Activated CD8-positive, alpha-beta memory T cell treated with anti-CD3 and anti-CD28 coated beads for 24 hours (primary cell): Measurements from ENCODE around the gene ARL2BP.
"Not testable (repeated sequence)": the region's sequence is repeated elsewhere in the genome, so short reads cannot be mapped to it uniquely, and the experiment has no call there.

Experiments
- DNase-seq: peaks from one replicate; pipeline ENCODE4 v3.0.0-alpha.2; 2020

ARL2BP gene

DNA sequence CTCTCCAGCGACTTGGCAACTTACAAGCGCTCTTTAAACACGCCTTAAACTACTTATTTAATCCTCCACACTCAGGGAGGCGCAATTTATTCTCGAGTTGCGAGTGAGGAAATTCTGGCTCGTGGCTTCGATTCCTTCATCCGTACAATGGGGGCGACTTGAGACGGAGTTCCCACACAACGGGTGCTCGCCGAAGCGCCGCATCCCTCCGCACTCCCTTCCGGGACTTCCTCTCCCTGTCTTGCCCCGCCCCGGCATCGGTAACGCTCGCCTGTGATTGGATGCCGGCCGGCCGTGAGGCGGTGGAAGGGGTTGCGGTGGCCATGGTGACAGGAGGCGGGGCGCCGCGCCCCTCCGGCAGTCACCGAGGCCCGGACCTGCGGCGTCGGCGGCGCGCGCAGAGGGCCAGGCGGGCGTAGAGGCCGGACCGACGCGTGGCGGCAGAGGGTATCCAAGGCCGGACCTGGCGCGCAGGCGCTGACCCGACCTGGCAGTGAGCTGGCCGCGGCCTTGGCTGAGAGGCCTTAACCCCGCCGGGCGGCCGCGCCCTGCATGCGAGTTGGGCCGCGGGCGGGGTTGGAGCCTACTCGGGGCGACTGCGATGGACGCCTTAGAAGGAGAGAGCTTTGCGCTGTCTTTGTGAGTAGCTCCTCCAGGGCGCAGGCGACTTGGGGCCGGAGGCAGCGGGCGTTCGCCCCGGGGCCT, at the start of gene ARL2BP:
Gene ARL2BP, plus strand, starts transcription at position 493 of the 705 bp plus-strand sequence. Its CDS starts 109 bp downstream, at position 602.
- peak; percentile 98 for DNase-seq

DNA sequence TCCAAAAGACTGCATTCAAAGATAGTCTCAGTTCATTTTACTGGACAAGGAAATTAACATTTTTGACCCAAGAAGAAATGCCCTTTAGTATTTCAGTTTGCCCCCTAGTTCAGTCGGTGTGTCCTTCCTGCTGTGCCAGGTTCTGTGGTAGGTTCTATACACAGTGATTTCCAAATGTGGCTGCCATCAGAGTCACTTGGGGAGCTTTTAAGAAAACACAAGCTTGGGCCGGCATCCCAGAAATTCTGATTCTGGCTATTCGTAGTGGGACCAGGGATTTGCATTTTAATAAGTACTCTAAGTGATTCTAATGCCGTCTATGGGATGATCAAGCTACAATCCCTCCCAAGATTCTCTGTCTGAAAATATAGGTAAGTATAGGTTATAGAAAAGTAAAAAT, 48.8 kb upstream of the ARL2BP start:
- DNase-seq = no peak

DNA sequence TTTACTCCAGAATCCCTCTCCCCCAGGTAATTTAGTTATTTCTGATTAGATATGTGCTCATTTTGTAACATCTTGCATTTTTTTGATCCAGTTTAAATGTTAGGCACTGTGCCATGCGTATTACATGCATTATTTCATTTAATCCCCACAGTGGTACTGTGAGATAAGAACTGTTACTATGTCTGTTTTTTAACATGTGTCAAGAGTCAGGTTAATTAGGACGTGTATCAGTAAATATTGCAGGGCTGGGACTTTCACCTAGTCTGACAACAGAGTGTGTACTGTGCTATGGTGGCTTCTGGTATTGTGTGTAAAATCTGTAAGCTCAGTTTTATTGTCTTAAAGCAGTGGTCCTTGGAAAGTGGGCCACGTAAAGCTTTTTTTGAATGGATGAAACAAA, 48.3 kb upstream of the ARL2BP start:
- no peak for DNase-seq

DNA sequence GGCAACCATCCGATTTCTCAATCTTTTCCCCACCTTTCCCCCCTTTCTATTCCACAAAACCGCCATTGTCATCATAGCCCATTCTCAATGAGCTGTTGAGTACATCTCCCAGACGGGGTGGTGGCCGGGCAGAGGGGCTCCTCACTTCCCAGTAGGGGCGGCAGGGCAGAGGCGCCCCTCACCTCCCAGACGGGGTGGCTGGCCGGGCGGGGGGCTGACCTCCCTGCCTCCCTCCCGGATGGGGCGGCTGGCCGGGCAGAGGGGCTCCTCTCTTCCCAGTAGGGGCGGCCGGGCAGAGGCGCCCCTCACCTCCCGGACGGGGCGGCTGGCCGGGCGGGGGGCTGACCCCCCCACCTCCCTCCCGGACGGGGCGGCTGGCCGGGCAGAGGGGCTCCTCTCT, 44.7 kb upstream of the ARL2BP start:
- not testable (repeated sequence) for DNase-seq

DNA sequence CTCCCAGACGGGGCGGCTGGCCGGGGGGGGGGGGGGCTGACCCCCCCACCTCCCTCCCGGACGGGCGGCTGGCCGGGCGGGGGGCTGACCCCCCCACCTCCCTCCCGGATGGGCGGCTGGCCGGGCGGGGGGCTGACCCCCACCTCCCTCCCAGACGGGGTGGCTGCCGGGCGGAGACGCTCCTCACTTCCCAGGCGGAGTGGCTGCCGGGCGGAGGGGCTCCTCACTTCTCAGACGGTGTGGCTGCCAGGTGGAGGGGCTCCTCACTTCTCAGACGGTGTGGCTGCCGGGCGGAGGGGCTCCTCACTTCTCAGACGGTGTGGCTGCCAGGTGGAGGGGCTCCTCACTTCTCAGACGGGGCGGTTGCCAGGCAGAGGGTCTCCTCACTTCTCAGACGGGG, 44.1 kb upstream of the ARL2BP start:
- DNase-seq = not testable (repeated sequence)

DNA sequence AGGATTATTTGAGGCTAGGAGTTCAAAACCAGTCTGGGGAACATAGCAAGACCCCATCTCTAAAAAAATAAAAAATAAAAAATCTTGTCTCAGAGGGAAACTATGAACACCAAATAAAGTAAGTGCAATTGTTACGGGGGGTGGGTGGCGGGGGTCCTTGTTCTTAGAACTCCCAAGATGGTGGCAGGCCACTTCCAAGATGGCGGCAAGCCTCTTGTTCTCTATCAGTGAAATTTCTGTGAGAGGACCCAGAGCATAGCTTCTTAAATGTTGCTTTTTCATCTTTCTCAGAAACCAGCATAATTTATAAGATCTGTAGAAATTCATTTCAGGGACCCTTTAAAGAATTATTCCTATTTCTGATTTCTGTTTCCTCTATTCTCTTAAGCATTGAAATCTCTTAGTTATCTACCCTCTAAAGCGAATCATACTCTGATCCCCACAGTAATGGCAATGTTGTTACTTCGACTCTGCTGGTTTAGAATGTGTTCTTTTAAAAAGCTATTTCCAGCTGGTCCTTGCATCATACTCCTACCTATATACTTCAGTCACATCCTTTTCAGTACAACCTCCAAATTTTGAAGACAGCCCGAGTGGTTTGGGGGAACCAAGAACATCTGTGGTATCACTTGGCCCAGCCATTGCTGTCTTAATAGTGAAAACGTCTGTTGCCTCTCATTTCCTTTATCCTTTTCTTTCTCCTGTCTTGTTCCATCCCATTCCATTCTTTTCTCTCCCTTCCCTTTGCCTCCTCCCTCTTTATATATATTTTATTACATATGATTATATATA, 42.8 kb upstream of the ARL2BP start:
- no peak for DNase-seq

DNA sequence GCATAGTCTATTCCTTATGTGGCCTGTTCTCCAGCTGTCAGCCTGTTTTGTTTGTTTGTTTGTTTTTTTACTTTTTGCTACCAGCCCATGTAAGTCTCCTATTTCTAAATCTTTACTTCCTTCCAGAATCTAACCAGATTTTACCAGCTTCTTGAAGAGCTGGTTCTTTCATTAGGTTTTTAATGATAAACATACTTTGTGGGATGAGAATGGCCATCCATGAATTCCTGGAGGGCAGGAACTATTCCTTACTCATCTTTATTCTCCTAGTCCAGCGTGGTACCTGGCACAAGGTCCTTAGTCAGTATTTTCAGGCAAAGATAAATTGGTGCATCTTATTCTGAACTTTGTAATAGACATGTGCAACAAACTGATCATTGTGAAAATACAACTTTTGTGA, 41.6 kb upstream of the ARL2BP start:
- no peak for DNase-seq

DNA sequence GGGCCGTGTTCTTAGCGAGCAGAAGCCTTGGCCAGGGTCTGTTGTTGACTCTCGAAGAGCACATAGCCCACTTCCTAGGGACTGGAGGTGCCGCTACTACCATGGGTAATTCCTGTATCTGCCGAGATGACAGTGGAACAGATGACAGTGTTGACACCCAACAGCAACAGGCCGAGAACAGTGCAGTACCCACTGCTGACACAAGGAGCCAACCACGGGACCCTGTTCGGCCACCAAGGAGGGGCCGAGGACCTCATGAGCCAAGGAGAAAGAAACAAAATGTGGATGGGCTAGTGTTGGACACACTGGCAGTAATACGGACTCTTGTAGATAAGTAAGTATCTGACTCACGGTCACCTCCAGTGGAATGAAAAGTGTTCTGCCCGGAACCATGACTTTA, 40.4 kb upstream of the ARL2BP start:
- no peak for DNase-seq

DNA sequence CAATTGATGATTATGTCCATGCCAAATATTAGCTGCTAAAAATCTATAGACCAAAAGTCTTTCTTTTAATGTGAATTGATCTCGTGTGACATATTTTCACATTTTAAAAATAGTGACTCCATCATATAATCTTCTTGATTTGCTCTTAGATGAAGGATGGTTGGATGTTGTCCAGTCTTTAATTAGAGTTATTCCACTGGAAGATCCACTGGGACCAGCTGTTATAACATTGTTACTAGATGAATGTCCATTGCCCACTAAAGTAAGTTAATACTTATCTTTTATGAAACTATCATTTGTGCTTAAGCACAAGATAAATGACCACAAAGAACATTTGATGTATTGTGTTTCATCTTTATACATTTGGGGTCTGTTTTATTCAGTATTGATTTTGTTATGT, 36.1 kb upstream of the ARL2BP start:
- DNase-seq = no peak

DNA sequence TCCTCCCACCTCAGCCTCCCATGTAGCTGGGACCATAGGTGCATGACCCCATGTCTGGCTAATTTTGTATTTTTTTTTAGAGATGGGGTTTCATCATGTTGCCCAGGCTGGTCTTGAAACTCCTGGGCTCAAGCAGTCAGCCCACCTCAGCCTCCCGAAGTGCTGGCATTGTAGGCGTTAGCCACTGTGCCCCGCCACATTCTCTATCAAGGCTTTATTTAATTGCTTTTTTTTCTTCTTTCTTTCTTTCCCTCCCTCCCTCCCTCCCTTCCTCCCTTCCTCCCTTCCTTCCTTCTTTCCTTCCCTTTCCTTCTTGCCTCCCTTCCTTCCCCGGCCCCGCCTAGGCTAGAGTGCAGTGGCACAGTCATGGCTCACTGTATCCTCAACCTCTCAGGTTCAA, 35.3 kb upstream of the ARL2BP start:
- DNase-seq = no peak

DNA sequence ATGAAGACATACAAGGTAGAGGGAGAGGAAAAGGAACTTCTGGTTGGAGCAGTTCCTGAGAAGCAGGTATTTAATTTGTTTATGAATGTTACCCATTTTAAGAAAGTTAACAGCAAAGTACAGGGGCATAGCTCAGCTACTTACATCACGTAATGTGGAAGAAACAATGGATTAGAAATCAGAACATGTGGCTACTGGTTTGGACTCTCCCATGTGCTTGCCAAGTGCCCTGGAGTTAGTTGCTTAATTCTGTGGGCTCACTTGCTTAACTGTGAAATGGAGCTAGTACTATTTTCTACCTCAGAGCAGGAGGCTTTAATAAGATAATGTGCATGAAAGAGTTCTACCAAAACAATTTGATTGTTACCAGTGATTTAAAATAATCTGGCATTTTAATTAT, 31.6 kb upstream of the ARL2BP start:
- no peak for DNase-seq

DNA sequence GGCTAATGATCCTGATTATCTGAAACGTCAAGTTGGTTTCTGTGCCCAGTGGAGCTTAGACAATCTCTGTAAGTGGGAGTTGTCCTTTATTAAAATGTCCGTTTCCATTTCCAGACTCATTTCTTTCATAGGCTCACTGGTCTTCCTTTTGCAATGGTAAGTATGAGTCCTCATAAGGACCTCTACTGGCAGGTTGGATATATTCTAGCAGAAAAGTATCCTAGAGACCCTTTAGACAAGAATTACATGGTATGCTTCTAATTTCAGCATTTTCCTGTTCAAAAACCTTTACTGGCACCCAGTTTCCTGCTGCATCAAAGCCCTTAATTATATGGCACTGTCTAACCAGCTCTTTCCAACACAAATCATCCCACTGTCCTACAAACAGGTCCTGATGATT, 28.1 kb upstream of the ARL2BP start:
- DNase-seq = no peak

DNA sequence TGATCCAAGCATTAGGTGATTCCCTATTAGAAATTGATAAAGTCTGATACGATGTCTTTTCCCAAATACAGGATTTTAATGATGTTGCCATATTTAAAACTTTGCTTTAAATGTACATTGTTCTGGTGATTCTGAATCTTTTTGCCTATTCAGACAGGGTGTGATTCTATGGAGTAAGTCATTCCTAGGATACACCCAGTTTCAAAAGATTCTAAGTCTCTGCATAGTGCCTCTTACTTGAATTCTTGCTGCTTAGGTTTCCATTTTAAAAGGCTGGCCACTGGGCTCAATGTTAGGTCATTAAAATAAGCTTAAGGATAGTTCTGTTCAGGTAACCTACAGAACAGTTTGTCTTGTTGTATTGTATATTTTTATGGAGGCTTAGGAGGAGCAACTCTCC, 22.0 kb upstream of the ARL2BP start:
- no peak for DNase-seq

DNA sequence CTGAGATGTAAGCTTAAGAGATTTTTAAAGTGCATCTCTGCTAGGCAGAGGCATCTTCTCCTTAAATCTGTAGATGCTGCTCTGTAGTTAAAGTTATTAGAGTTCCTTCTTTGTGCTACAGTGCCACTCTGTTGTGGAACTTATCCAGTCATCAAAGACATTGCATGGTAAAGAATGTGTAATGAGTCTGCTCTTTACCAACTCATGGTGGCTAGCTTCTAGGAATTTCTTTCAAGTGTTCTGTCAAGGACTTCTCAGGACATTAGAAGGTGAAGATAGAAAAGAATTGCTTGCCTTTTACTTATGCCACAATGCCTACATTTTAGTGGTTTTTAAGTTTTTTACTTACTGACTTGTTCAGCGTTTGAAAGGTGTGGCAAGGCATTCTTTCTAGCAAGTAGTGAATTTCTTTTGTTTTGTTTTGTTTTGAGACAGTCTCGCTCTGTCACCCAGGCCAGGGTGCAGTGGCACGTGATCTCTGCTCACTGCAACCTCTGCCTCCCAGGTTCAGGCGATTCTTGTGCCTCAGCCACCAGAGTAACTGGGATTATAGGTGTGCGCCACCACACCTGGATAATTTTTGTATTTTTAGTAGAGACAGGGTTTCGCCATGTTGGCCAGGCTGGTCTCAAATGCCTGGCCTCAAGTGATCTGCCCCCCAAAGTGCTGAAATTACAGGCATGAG, 20.3 kb upstream of the ARL2BP start:
- DNase-seq = no peak

DNA sequence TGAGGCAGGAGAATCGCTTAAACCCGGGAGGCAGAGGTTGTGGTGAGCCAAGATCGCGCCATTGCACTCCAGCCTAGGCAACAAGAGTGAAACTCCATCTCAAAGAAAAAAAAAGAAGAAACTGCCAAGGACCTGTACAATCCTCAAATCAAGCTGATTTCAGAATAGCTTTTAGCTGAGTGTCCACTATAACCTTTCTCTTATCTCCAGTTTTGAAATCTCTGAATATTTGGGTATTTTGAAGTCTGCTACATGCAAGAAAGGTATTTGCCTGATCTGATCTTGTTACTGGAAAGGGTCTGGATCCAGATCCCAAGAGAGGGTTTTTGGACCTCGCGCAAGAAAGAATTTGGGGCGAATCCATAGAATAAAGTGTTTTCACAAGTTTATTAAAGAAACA, 19.1 kb upstream of the ARL2BP start:
- no peak for DNase-seq

DNA sequence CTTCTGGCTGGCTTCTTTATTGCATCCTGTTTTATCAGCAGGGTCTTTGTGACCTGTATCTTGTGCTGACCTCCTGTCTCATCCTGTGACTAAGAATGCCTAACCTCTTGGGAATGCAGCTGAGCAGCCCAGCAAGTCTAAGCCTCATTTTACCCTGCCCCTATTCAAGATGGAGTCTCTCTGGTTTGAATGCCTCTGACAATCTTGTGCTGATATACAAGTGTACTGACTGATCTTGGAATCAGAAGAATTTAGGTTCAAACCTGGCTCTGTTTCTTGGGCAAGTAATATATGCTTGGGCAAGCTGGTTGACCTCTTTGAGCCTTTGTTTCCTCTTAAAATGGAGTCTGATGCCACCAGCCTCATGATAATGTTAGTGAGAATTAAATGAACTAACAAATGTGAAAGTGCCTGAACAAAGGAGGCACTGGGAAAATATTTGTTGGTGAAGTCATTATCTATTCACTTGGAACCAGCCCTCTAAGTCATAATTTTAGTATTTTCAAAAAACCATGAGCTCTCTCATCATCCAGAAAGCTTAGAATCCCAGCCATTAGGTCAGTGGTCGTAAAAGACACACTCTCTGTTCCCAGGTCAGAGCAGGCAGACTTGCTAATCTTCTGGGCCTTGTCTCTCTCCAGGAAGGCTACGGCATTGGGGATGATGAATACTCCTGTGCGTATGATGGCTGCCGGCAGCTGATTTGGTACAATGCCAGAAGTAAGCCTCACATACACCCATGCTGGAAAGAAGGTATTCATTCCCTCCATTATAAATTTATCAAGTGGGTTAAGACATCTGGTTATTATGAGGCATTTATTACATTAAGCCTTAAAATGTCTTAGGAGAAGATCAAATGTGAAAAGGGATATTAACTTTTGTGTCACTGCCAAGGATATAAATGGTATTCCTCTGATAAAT, 18.1 kb upstream of the ARL2BP start:
- DNase-seq = no peak

DNA sequence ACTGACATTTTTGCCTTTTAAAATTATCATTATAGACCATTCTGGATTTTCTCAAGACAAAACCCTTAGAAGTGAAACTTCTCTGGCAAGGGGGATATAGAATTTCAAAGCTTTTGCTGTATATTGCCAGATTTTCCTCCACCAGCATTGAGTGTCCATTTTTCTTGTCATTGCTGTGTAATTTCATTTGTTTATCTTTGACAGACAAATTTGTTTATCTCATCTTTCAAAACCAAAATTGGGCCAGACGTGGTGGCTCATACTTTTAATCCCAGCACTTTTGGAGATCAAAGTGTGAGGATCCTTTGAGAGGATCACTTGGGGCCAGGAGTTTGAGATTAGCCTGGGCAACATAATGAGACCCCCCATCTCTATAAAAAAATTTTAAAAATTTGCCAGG, 16.0 kb upstream of the ARL2BP start:
- DNase-seq = no peak

DNA sequence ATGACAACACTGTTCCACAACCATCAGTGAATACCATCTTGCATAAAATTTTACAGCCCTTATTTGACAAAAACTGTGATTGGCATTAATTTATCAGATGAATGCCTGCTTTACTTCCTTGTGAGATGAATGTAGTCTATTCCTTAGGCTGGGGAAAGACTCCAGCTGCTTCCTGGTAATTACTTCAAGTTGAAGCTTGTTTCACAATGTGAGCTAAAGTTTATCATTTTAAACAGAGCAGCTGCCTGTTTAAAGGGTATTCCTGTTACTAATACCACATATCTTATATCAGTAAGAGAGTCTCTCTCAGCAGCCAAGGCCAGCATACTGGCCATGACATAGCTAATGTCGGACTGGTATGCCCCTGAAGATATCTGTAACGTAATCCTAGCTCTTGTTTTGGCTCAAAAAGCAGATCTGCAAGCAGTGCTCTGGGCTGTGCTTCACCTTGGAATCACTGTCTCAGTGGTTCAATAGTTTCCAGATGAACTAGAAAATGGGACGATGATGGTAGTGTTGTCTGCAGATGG, 13.2 kb upstream of the ARL2BP start:
- no peak for DNase-seq

DNA sequence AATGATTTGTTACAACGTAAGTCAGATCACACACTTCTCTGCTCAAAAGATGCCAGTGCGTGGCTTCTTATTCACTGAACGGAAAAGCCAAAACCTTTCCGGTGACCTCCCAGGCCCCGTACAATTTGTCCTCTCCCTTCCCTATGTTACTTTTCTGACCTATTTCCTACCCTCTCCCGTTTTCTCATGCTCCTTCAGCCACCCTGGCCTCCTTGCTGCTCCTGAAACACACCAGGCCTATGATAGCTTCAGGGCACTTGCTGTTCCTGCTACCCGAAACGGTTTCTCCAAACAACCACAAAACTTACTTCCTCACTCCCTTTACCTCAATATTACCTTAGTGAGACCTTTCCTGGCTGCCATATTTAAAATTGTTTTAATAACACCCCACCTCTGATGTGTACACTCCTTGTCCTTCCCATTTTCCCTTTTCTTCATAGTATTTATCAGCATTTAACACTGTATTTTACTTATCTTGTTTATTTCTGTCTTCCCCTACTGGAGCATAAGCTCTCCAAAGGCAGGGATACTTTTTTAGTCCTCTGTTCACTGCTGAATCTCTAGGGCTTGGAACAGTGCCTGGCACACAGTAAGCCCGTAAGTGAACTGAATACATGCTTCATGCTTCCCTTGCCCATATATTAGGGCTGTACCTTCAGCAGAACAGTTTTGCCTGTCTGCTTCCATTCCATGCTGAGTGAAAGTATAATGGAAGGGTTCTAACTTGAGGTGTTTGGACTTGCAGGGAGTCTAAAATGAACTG, 10.9 kb upstream of the ARL2BP start:
- no peak for DNase-seq

DNA sequence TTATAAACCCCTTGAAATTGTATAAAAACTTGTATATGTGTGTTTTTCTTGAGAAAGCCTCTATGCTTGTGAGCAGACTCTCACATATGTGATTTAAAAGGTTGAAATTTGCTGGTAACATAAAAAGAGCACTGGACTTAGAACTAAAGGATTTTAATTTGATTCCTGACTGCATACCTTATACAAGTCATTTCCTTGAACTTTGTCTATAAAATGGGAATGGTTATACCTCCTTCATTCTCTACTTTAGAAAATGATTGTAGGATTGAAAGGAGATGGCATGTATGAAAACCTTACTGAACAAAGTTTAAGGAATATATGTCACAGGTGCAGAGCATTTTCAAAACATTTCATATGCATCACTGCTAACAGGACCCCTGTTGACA, 10.4 kb upstream of the ARL2BP start:
- DNase-seq = no peak

DNA sequence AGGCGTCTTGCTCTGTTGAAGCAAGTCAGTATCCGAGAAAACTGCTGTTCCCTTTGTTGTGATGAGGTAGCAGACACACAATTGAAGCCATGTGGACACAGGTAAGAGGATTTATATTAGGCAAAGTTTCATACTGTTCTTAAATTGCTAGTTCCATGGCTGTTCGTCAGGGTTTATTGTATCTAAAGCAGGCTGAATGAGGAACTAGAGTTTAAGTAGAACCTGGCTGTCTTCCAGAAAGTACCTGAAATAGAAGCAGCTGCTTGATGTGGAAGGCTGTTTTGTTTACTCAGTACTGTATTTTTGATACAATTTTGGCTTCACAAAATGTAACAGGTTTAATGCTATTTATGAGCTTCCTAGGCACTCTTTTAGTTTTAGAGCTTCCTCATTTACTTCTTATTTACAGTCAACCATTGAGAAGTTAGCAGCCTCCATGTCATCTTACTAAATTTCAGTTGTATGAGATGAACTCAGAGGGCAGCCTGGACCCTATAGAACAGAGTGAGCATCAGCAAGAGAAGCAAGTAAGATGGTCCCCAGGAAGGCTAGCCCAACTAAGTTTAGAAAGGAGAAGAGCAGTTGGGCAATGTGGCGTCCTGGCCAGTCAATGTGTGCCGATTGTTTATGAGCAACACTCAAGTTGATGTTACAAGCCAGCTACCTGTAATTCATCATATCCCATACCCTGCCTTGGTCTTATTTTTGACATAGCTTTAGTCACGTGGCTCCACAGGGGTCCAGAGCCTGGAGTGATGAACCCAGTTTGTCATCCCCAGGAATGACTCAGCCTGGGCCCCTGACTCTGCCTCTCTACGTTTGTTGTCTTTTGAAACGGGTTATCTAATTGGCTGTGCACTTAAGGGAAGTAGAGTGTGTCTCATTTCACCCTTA, 9.7 kb upstream of the ARL2BP start:
- DNase-seq = no peak
